NCI-H187 treated with DMSO at 0.1 percent for 48 hours (cell line): Measurements from ENCODE around the gene DSTN.

Experiments used
- DNase-seq: peaks from one replicate; lab custom pipeline; 2025; lab: John Stamatoyannopoulos, UW

The DSTN gene

DNA sequence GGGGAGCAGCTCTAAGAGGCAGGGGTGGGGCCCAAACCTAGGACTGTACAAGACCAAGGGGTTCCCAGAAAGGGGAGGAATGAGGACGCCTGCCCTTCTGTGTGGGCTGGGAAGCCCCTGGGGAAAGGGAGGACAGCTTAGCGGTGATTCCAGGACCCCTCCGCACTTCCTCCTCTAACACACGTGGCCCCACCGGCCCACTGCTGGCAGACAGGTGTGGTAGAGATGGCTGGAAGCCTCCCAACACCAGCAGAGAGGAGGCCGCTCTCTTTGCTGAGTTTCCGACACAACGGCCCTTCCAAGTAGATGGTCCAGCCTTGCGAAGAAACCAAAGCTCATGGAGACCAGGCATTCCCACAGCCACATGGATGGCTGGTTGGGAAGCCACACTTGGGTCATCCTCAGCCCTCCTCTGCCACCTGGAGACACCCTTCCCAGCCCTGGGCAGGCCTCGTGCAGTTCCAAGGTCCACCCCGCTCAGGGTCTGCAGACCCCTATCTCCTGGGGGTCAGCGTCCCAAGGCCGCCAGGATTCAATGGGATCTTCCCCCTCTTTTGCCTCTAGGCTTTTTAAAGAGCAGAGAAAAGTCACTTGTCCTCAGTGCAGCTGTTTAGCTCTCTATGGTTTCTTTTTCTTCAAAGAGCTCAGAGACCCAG, 68.2 kb downstream of the DSTN start:
- no peak for DNase-seq

DNA sequence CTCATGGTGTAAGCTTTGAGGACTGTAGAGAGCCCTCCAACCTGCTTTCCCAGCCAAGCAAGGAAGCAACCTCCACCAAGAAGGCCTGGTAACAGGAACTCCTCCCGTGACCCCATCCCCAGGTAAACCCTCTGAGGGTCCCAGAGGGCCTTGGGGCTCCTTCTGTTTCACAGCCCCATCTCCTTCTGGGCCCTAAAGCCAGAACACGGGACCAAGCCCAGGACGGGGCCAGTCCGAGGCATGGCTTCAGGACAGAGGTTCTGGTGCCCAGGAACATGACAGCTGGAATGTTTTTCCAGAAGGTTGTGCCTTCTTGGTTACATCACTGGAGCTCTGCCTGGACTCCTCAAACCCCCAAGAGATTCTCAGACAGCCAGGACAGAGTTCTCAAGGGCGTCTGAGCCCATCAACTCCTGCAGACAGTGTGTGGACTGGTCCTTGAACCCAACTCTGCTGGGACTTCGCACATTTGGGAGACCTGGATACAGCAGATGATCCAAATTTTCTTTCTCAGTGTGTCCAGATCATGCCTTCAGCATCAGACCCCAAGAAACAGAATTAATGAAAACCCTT, 69.0 kb downstream of the DSTN start:
- DNase-seq, result no peak

DNA sequence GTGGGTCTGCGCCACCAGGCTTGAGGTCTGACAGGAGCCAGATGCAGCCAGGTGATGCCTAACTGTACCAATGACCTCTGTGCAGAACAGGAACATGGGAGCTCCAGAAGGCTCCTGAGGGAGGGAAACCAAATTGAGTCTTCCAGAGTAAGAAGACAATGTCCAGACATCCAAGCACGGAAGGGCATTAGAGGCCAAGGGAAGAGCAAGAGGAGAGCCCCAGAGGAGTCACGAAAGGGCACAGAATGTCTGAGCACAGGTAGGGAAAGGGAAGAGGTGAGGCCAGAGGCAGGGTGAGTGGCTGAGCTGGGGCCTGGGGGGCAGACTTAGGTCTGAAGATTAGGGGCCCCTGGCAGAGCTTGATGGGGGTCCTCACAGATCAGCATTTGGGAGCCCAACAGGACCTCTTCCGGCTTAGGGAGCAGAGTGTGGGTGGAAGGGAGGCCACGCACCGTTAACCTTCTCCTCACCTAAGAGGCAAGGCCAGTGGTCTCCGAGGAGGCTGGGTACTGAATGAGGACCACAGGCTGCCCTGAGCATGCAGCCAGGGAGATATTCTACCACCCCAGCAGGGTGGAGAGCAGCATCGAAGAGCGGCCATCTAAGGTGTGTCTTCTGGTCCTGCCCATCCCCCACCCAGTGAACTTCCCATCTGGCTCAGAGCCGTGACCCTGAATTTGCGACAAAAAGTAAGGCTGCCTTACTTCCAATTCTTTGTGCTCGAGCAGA, 70.4 kb downstream of the DSTN start:
- DNase-seq, result no peak

DNA sequence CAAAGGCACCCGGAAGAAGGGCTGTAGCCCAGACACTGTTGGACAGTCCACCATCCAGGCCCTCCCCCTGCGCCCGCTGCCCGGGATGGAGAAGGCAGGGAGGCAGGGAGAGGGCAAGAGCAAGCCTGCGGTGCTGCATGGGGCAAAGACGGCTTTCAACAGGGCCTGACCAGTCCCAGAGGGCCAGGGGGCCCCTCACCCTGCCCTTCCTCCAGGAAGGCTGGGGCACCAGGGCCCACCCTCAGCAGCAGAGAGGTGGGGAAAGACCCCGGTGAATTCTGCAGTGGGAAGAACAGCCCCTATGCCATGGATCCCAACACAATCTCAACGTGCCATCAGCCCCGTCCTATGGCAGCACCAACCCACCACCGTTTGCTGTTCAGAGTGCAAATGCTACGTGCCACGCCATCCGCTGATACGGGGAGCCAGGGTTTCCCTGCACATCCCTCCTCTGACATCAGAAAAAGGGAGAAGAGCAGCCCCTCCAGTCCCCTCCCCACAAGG, 71.1 kb downstream of the DSTN start:
- DNase-seq, result no peak

DNA sequence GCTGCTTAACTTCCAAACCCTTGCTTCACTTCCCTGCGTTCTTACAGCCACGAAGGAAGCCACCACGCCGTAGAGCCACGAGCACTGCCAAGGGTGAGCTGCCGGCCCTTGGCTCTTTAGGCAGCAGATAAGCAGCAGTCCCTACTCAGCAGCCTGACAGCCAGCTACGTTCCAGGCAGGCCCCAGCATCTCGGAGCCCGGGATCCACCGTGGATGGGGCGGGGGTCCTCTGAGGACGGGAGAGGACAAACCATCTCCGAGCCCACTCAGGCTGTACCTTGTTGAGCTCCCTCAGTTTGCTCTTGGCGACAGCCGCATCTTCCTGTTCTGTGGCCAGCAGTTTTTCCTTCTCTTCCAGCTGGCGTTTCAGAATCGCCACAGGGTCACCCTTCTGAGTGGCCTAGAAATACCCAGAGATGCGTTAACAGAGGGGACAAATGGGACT, 71.7 kb downstream of the DSTN start:
- no peak for DNase-seq

DNA sequence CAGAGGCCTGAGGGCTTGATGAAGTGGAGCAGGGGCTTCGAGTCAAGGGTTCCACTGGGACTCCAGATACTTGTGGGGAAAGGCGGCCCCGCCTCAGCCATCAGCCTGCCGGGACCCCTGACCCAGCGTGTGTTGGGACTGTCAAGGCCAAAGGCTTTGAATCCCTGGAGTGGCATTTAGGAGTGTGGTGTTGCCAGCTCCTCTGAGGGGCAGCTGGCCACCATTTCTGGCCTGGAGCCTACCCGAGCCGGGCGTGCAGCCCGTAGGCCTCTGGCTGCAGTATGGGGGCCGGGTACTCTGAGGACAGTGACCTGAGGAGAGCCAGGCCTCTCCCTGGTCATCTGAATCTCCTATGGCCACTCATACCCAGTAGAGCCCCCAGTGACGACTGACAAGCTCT, 72.1 kb downstream of the DSTN start:
- no peak for DNase-seq

DNA sequence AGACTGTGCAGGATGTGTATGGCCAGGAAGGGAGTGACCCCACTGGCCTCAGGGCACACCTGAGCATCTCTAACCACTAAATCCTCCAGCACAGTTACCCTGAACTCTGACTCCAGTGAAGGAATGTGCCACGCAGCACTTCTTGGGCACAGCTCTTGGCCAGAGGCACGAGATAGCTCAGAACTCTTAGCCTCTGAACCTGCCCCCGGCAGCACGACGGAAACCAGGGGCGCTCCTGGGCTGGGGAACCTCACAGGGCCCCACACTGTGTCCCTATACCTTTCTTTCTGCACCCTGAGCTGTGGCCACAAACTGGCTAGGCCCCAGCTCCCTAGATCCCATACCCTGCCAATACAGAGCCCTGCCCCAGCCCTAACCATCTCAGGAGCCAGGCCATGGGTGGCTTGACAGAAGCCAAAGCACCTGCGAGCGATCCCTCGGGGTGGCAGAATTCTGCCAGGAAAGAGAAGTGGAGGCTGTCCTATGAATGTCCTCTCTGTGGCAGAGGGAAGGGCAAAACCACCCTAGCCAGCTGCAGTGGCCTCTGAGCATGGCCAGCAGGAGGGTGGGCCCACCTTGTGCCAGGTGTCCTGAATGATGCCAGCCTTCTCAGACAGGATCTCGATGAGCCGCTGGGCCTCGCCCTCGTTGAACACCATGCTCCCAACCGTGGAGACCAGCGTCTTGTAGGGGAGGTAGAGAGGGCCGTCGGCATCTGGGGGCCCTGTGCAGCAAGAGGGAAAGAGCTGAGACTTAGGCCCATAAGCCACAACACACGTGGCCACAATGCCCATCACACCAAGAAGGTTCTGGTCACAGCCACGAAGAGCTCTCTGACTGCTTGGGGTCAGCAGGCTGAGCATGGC, 72.8 kb downstream of the DSTN start:
- no peak for DNase-seq

DNA sequence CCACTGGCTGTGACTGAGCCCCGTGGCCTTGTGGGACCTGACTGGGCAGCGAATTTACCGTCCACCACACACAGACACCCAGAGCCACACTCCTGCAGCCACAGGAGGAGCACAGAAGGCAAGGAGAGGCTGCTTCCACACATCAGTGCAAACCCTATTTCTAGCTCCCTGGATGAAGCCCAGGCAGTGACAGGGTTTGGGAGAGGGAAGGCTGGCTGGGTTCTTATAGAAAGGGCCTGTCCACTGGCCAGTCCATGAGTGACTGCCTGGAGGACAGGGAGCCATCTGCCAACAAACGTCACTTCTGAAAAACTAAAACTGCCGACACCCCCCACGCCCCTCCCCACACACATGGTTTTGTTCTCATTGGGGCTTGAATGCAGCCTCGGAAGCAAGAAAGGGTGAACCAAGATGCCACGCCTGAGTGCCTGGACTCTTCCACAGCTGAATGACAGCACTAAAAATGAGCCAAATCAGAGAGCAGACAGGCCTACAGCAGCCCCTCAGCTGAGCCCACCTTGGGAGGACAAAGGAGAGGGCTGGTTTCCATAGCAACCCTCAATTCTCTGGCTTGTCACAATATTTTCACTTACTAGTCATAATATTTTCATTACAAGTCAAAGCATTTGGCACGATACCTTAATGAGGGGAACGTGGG, 73.8 kb downstream of the DSTN start:
- no peak for DNase-seq

DNA sequence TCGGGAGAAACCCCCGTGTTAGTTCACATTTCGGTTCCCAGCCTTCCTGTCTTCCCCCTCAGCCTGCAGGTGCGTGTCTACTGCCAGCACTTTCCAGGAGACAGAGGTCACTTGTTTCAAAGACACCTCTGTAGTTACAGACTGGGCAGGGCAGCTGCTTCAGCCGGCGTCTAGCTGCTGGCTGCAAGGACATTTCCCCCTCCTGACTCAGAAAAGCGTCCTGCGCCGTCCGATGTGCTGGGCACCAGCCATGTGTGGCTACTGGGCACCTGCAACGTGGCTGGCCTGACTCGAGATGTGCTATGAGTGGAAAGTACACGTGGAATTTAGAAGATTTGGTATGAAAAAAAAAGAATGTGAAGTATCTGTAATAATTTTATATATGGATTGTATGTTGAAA, 74.6 kb downstream of the DSTN start:
- no peak for DNase-seq

DNA sequence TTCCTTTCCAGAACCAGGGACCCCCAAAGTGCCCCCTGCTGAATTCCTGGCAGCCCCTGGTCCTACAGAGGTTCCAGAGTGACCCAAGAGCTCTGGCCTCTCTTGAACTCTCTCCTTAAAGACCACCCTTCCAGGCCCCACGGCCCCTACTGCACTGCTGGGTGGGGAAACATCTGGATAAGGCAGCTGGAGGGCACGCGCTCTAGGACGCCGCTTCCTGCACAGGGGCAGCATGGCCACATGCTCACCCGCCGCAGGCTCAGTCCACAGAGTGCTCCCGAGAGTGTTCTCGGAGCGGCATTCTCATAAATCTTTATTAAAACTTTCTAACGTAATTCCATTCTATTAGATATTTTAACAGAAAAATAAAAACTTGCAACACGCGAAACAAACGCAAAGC, 75.1 kb downstream of the DSTN start:
- no peak for DNase-seq

DNA sequence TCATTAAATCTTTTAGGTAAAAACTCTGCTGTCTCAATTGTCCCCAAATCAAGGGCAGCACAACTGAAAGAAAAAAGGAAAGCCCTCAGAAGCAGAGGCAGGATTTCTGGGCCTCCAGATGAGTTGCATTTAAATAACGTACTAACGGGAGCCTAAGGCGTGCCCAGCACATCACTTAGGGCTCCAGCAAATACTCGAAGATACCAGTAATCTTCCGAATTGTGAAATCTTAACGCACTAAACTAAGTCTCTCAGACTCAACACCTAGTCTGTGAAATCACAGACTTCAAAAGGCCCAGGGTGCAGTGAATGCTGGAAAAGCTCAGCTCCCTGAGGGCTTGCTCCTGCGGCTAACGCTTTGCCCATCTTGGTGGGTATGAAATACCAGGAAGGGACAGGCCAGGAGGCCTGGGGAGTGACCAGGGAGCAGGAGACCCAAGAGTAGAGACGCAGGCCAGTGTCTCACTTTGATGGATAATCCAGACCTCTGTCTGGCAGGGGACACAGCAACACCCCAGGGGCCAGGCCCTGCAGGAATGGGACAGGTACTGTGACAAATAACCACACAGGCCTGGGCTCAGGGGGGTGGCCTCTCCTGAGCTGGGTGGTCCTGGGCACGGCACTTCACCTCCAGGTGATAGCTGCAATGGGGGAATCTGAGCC, 75.8 kb downstream of the DSTN start:
- no peak for DNase-seq

DNA sequence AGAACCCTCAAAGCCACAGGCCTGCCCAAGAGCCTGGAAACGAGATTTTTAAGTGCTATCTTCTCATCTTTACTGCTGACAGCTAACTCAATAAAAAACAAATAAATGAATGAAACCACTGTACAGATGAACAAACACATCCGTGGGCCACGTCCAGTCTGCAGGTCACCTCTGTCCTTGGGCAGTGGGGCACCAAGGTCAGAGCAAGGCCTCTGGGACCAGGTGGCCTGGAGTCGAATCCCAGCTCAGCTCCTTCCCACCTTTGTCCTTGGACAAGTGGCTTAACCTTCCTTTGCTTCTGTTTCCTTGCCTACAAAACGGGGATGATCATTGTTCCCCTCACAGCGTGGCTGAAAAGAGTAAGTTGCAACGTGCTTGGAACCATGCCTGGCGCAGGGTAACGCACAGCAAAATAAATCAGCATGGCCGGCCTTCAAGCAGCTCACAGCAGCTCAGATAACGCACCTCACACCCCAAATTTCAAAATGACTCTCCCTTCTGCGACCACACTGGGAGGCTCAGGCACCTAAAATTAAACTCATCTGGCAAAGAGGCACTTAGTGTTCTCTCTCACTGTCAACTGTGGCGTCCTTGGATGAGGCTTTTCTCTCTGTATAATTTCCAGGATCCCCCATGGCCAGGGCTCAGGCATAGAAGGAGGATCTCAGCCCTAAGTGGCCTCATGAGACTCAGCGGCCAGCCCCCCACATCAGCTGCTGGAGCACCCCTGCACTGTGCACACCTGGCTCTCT, 76.5 kb downstream of the DSTN start:
- DNase-seq, result no peak

DNA sequence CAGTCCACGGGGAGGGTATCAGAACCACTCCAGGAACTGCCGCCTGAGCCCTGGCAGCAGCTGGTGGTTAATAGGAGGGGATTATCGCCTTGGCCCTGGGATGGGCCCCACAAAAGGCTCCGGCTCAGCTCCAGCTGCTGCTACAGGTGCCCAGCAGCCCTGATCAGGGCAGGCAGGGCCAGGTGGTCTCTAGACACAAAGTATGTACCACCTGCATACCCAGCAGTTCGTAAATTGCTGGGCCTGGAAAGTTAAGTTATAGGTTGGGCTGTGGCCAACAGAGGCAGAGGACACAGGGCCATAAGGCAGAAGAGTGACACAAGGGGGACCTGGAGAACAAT, 77.1 kb downstream of the DSTN start:
- DNase-seq, result peak; percentile 22

DNA sequence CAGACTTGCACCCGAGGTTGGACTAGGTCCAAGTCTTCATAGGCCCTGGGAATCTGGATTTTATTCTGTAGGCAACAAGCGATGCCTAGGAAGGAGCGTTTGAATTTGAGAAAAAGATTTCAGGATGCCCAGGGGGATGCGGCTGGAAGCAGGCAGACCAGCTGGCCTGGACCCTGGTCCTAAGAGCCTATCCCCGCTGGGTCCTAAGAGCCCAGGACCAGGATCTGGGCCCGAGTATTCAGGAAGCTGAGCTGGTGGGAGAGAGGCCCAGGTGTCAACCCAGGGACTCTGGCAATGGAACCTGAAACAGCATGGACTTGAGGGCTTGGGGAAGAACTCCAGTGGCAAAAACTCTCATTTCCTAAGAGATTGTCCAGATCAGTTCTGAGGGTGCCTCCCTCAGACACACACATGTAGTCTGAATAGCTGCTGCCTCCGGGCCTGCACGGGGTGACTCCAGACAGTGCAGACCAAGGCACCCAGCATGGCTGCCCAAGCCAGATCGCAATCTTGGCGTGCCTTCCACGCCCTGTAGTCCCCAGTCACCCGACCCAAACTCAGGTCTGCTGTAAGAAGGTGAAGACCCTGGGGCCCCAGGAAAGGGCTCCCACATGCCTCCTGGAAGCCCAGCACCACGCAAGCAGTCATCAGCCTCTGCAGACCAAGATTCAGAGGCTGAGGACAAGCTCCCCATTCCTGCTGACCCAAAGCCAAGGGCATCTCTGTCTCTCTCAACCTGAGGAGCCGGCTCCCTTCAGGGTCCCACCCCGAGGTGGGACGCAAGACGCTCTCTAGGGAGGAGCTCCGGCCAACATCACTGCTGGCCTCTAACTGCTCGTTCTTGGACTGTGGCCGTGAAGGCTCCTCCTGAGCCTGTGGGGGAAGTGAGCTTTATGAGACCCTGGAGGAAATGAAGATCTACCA, 77.8 kb downstream of the DSTN start:
- DNase-seq, result no peak

DNA sequence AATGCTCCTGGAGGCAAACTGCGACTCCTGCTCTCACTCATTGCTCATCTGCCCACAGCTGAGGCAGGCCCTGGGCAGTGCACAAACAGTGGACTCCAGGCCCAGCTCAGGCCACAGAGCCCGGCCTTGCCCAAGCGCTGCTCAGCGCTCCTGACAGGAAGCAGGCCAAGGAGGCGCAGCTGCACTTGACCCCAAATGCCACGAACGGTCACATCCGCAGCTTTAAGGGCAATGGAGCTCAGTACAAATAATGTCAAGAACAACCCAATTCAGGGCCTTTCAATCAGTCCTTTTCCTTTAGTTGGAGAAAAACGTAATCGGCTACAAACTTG, 78.4 kb downstream of the DSTN start:
- DNase-seq, result no peak

DNA sequence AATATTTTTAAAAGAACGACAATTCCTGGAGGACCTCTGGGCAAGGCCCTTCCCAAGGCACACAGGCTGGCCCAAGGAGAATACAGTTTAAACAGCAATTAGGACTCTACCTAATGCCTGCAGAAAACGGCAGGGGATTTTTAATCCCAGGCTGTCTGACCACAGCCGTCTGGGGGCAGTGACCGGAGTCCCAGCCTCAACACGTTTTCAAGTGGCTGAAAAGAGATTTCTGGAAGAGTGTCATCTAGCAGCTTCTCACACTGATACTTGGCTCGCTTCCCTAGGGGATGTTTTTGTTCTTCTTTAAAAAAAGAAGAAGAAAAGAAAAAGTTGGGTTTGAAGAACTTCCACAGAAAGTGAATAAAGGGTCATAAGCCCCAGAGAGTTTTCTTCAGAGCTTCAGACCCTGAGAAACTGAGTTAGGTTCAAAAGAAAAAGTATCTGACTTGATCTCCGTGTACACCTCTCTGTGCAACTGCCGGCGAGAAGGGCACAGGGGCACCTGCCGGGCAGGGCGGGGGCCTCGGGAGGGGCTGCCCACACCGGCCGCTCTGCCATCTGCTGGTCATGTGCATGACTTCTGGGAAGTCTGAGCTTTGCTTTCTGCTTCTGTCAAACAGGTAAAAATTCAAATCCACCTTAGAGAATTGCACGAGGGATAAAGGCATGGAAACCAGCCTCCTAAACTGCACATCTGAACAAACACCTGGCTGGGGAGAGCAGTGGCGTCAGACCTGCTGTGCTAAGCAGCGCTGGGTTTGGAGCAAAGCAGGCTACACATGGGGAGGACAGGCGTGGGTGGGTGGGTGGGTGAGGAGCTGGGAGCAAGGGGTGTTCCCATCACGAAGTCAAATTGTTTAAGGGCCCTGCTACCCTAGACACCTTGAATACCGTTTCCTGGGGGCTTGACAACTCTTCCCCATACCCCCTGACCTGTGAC, 79.2 kb downstream of the DSTN start:
- no peak for DNase-seq

DNA sequence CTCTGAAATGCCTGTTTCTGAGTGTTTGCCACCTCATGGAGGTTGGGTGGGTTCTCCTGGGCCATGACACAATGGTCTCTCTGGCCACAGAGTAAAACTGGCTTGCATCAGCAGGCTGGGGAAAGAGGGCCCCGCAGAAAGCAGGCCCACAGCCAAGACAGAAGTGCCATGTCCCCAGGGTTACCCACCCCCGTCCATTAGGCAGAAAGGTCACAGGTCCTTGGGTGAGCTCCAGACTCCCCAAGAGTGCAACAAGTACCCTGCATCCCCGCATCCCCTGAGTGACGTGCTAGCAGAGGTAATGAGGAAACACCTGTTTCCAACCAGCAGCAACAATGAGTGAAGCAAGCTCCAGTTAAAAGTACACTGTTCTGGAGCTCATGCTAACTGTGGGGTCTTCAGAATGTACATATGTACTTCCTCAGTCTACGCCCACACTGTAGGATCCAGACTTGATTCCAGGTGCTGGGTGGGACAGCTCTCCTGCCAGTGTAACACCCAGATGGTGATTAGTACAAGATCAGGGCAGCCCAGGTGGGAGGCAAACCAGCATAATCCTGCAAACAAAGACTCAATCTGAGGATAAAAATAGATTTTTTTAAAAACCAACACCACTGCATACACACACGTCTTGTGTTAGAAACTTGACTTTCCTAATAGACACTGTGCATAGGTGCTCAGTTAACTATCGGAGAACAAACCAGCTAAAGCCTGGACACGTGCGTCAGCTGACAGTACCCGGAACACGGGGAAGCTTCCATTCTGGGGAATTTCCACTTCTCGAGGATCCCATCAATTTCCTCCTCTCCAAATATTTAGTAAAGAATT, 80.6 kb downstream of the DSTN start:
- DNase-seq, result no peak
